Stimulated activated CD4-positive, alpha-beta T cell treated with anti-CD3 and anti-CD28 coated beads, Interleukin-15, amount 100 ng/mL, for 1 hour (primary cell): ENCODE results near the gene EFHD1.
"Not testable (repeated sequence)": the region's sequence is repeated elsewhere in the genome, so short reads cannot be mapped to it uniquely, and the experiment has no call there.

Source experiments
- DNase-seq, 2 donors: peaks; one replicate each; pipeline ENCODE4 v3.0.0-alpha.2; 2020; ENCODE audit warnings: low read depth in 1 of 2, low spot score in 1 of 2

The EFHD1 gene

GRCh38 chr2:232647261-232647660 is 13.9 kb downstream of the EFHD1 start:
- DNase-seq: no peak

DNA sequence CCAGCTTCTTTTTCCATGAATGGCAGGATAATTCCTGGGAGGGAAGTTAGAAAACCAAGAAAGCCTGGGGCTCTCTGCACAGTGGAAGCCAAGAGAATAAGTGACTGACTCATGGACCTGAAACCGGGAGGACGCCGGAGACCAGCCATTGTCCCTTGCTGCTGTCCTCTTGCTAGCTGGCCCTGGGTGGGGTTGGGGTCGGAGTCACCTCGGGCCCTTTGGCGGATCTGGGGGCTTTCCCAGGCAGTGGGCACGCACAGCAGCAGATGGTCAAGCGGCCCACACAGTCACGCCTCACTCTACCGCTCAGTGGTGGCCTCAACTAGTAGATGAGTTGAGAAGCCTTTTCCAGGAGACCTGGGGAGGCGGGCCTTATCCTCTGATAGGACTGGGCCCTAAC is 15.6 kb downstream of the EFHD1 start:
- no peak for DNase-seq

DNA sequence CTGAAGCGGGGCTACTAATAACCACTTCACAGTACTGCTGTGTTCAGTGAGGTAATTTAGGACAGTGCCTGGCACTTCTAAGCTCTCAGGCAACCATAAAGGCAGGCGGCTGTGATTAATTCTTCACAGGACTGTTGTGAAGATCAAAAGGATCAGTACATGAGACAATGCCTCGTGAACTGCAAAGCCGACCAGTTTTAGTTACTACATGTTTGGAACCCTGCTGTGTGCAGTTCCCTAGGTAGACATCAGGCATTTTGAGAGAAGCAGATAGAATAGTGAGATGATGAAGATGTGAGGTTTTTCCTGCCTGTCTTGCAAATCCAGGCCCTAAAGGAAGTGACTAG is 19.1 kb downstream of the EFHD1 start:
- no peak for DNase-seq

DNA sequence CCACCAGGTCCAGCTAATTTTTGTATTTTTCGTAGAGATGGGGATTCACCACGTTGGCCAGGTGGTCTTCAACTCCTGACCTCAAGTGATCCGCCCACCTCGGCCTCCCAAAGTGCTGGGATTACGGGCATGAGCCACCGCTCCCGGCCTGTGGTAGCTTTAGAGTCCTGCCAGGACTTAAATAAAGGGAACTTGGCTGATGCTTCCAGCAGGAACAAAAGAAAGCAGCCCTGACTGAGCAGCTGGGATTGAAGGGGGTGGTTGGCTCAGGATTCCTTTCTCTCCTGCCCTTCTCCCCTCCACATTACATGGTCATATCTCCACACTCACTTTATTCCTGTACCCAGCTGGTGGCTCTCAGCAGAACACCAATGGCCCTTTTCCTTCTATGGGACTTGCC is 20.0 kb downstream of the EFHD1 start:
- no peak for DNase-seq

DNA sequence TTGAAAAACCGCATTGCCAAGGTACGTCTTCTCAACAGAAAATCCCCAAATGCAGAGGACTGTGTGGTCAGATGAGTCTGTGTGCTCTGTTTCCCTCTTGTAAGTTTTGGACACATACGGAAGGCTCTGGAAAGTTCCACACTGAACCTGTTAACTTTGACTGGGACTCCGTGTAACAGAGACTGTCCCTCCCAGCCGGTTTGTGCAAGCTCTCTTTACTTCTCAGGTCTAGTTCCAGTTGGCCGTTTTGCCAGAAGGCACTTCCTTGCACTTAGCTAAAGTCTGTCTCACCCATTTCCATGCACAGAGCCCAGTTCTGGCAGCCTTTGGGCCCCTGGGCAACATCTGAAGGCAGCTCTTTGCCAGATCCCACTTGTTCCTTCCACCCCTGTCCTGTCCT is 22.0 kb downstream of the EFHD1 start:
- no peak for DNase-seq

GRCh38 chr2:232658217-232658785 is 24.9 kb downstream of the EFHD1 start:
- DNase-seq: no peak

GRCh38 chr2:232659359-232659758 is 26.0 kb downstream of the EFHD1 start:
- no peak for DNase-seq

DNA sequence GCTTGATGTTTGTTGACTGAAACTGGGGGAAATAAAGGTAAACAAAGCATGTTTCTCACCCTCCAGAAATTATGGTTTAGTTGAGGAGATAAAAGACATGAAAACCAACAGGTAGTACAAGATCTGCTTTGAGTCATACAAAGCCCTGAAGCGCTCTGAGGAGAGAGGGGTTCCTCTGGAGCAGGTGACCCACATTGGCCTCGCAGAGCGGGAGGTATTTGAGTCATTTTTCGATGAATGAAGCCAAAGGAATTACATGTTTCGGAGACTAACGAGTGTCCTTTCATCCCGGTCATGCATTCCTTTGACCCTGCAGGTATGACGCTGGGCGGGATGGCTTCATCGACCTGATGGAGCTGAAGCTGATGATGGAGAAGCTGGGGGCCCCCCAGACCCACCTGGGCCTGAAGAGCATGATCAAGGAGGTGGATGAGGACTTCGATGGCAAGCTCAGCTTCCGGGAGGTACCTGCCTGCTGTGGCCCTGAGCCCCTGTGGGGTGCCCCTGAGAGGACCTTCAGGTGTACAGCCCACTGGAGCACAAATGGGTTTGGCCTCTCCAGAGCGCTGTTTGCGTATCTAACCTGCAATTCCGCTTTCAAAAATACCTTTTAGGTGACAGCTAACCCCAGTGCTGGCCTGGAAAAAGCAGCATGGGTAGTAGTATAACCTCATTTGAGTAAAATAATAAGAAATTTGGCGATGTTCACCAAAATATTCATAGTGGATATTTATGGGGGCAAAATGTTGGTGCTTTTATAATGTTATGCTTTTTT is 29.3 kb downstream of the EFHD1 start:
- no peak for DNase-seq

- no peak for DNase-seq
These were observed 32.8 kb downstream of the EFHD1 start for GRCh38 chr2:232666051-232666805.

- DNase-seq: no peak
These were observed 34.7 kb downstream of the EFHD1 start for GRCh38 chr2:232667989-232668583.

DNA sequence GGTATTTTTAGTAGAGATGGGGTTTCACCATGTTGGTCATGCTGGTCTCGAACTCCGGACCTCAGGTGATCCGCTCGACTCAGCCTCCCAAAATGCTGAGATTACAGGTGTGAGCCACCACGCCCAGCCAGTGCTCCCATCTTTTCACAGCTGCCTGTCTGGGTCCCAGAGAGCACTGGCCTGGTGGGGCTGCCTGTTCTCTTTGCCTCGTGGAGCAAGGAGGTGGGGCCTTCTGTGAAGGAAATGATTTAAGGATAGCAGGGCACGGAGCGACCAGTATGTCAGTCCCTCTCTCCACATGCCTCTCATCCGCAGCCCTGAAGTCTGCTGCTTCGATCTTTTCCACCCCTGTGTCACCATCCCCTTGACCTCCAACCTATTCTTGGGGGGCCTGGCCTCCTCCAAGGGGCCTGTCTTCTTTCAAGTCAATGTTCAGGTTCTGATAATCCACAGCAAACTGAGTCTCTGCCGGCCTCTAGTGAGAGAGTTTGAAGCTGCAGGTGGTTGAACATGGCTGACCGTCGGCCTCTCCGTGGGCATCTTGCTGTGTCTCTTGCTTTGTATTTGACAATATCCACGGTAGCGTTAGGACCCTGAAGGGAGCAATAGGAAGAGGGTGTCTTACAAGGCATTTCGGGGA is 35.5 kb downstream of the EFHD1 start:
- DNase-seq: no peak

GRCh38 chr2:232672588-232672987 is 39.2 kb downstream of the EFHD1 start:
- DNase-seq: no peak

- no peak for DNase-seq
These were observed 41.1 kb downstream of the EFHD1 start for GRCh38 chr2:232674491-232674890.

DNA sequence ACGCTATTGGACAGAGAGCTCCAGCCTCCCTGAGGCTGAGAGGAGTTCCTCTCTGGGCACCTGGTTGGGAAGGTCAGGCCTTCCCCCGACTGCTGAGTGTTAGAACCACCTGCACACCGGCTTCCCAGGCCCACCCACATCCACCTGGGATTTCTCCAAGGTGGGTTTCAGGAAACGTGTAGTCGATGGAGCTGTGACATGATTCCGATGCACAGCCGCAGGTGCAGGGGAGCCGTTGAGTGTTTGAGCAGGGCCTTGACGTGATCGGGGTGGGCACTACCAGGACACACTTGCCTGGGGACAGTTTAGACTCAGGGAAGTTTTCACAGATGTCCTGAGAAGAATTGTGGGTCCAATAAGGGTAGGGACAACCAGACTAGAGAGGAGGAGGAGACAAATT is 42.0 kb downstream of the EFHD1 start:
- no peak for DNase-seq

- DNase-seq: no peak
These were observed 46.6 kb downstream of the EFHD1 start for GRCh38 chr2:232680006-232680405.

GRCh38 chr2:232681527-232681926 is 48.1 kb downstream of the EFHD1 start:
- no peak for DNase-seq

DNA sequence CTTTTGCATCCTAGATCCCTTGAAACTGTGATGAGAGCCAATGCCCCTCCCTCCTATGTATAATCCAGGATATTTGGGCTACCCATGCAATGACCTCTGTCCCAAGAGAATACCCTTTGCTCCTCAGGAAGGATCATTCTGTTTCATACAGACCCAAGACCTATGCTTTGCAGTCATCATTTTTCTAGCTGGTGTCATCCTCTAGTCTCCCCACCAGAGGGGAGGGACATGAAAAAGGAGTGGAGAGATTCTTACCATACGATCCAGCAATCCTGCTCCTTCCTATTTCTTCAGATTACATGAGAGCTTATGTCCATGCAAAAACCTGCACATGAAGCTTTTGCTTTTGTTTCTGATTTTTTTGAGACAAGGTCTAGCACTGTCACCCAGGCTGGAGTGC is 50.0 kb downstream of the EFHD1 start:
- DNase-seq: no peak

DNA sequence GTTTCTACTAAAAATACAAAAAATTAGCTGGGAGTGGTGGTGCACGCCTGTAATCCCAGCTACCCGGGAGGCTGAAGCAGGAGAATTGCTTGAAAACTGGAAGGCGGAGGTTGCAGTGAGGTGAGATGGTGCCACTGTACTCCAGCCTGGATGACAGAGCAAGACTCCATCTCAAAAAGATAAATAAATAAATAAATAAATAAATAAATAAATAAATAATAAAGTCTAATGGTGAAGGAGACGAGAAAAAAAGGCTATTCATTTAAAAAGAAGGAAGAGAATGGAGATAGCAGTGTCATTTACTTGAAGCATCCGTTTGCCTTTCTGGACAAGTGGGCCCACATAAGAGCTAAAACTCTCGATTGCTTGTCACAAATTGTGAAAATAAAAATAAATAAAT is 52.0 kb downstream of the EFHD1 start:
- DNase-seq: not testable (repeated sequence)

DNA sequence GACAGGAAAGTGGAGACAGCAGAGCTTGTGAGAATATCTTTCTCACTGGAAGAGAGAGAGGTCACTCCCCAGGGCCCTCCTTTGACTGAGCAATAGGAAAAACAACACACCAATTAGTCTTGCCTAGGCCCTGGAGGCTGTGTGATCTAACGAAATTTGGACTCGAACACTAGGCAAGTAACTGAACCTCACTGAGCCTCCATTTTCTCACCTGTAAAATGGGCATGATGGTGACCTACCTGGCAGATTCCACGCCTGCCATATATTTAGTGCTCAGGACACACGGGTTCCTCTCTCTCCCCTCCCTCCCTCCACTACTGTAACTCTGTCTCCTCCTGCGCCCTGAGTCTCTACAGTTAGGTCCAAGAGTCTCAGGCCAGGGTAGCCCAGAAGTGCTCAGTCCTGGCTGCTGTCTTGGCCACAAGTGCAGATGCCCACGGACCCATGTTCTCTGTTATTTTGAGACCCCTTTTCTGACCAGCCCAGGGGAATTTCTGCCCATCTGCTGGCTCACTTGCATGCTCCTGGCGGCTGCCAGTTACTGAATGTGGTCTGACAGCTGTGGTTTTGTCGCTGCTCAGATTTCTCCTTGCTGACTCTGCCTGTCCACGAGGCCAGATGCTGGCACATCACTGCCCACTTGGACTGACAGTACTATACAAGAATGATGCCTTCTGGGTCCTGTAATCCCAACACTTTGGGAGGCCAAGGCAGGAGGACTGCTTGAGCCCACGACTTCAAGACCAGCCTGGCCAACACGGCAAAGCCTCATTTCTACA is 54.2 kb downstream of the EFHD1 start:
- no peak for DNase-seq

DNA sequence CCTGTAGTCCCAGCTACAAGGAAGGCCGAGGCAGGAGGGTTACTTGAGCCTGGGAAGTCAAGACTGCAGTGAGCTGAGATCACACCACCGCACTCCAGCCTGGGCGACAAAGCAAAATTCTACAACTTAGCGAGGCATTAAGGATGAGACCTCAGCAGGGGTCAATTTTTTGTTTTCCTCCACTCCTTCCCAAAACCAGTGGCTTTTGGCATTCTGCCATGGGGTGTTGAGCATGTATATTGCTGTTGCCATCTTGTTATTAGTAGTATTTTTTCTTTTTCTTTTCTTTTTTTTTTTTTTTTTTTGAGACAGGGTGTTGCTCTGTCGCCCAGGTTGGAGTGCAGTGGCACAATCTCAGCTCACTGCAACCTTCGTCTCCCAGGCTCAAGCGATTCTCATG is 54.8 kb downstream of the EFHD1 start:
- DNase-seq: no peak
